HCT116 (cell line): ENCODE measurements around the gene PLA2R1.

Source experiments
- RAD21 ChIP-seq: IDR thresholded peaks from 2 replicates; pipeline ENCODE4 v1.6.1; 2012; ENCODE audit warnings: low read depth, mild to moderate bottlenecking
- YY1 ChIP-seq: IDR thresholded peaks from 2 replicates; pipeline ENCODE4 v1.6.1; 2011; ENCODE audit warnings: low read length, low read depth, moderate library complexity, mild to moderate bottlenecking; ENCODE audit not compliant: insufficient replicate concordance; ENCODE audit errors: extremely low read depth
- ZNF274 ChIP-seq: fragments of 200-500 bp; sonication (Bioruptor generic); IDR thresholded peaks from 2 replicates; pipeline ENCODE4 v1.6.1; 2014; ENCODE audit warnings: mild to moderate bottlenecking, low read depth, low read length, inconsistent platforms
- TF ChIP-seq, protein P1 (sequence below): IDR thresholded peaks from 2 replicates; pipeline ENCODE4 v1.6.1; 2012
- TF ChIP-seq, protein P2 (sequence below), 3 experiments: fragments of 200-600 bp in 1 of 3; sonication (generic) in 1 of 3; IDR thresholded peaks in 2 of 3; conservative IDR thresholded peaks in 1 of 3; 2 replicates each; pipeline ENCODE4 v1.5.1; 2012 to 2017; ENCODE audit warnings: low read depth in 2 of 3, low read length in 2 of 3, antibody characterized with exemption in 1 of 3, borderline replicate concordance in 1 of 3, control low read depth in 1 of 3, mild to moderate bottlenecking in 1 of 3, mixed read lengths in 1 of 3, mixed run types in 1 of 3, moderate library complexity in 1 of 3; ENCODE audit not compliant: insufficient read depth in 1 of 3

GRCh38 chr2:160028431-160029269 is 33.8 kb downstream of the PLA2R1 start:
- TF ChIP-seq, protein P1, sequence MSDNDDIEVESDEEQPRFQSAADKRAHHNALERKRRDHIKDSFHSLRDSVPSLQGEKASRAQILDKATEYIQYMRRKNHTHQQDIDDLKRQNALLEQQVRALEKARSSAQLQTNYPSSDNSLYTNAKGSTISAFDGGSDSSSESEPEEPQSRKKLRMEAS = no peak
- TF ChIP-seq, protein P2, sequence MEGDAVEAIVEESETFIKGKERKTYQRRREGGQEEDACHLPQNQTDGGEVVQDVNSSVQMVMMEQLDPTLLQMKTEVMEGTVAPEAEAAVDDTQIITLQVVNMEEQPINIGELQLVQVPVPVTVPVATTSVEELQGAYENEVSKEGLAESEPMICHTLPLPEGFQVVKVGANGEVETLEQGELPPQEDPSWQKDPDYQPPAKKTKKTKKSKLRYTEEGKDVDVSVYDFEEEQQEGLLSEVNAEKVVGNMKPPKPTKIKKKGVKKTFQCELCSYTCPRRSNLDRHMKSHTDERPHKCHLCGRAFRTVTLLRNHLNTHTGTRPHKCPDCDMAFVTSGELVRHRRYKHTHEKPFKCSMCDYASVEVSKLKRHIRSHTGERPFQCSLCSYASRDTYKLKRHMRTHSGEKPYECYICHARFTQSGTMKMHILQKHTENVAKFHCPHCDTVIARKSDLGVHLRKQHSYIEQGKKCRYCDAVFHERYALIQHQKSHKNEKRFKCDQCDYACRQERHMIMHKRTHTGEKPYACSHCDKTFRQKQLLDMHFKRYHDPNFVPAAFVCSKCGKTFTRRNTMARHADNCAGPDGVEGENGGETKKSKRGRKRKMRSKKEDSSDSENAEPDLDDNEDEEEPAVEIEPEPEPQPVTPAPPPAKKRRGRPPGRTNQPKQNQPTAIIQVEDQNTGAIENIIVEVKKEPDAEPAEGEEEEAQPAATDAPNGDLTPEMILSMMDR (IDR thresholded peaks at IDR 0.05 in 2 of 3, conservative IDR thresholded peaks at IDR 0.05 in 1 of 3; ENCODE audit: borderline replicate concordance in 1 of 3, insufficient read depth in 1 of 3, low read depth in 2 of 3, low read length in 2 of 3) = no peak
- no peak for TF ChIP-seq YY1
- TF ChIP-seq RAD21 = no peak
- no peak for TF ChIP-seq ZNF274
